ENCODE results near the gene NDE1.
A peak's percentile ranks its signal among the peaks of the same experiment; 100 is the strongest.
"Not testable (repeated sequence)": the region's sequence is repeated elsewhere in the genome, so short reads cannot be mapped to it uniquely, and the experiment has no call there.

Gene NDE1

GRCh38 chr16:15643946-15644250 lies 6.1 kb upstream of the NDE1 start:
- Histone ChIP-seq H3K27ac (peak overlapping the region; percentile 92), H3K4me3 (IDR thresholded peaks at IDR 0.05; ENCODE audit: insufficient read depth, low read depth, low read length) (no peak overlapping the region), H3K9ac (peak overlapping the region; percentile 85), H3K4me1 (ENCODE audit: low read depth, poor library complexity, severe bottlenecking) (peaks cover 26% of the 10 kb centered on the region), H4K20me1 (ENCODE audit: insufficient read depth) (no peaks in the 10 kb centered on the region), H3K79me2 (ENCODE audit: insufficient read depth, low read depth) (peaks cover 18% of the 10 kb centered on the region; the same call in 1 of the 2 replicates), H2AFZ (ENCODE audit: low read depth) (peak overlapping the region; percentile 70), H3K4me2 (peak overlapping the region; percentile 89), H3K27me3 (ENCODE audit: insufficient read depth, low read depth) (no peaks in the 10 kb centered on the region), H3K36me3 (ENCODE audit: insufficient read depth) (no peaks in the 10 kb centered on the region)
- TF ChIP-seq CTCF (conservative IDR thresholded peaks at IDR 0.05; ENCODE audit: low read depth, low read length), result no peak

GRCh38 chr16:15644267-15644961 lies 5.6 kb upstream of the NDE1 start:
- Histone ChIP-seq H3K4me1 (ENCODE audit: low read depth, poor library complexity, severe bottlenecking) (peaks cover 29% of the 10 kb centered on the region), H3K79me2 (ENCODE audit: insufficient read depth, low read depth) (peaks cover 18% of the 10 kb centered on the region; the same call in 1 of the 2 replicates), H3K9ac (peak overlapping the region; percentile 85; the same call in 1 of the 2 replicates), H3K36me3 (ENCODE audit: insufficient read depth) (no peaks in the 10 kb centered on the region), H4K20me1 (ENCODE audit: insufficient read depth) (no peaks in the 10 kb centered on the region), H2AFZ (ENCODE audit: low read depth) (peak overlapping the region; percentile 70), H3K27me3 (ENCODE audit: insufficient read depth, low read depth) (no peaks in the 10 kb centered on the region), H3K27ac (peak overlapping the region; percentile 92), H3K4me3 (IDR thresholded peaks at IDR 0.05; ENCODE audit: insufficient read depth, low read depth, low read length) (no peak overlapping the region), H3K4me2 (peak overlapping the region; percentile 89)
- TF ChIP-seq CTCF (conservative IDR thresholded peaks at IDR 0.05; ENCODE audit: low read depth, low read length), result no peak

GRCh38 chr16:15644962-15645465 lies 5.0 kb upstream of the NDE1 start:
- H3K36me3 ChIP-seq (ENCODE audit: insufficient read depth); H3K4me2 ChIP-seq; H3K9ac ChIP-seq; H3K27ac ChIP-seq; H2AFZ ChIP-seq (ENCODE audit: low read depth); H3K4me3 ChIP-seq (IDR thresholded peaks at IDR 0.05; ENCODE audit: insufficient read depth, low read depth, low read length); H4K20me1 ChIP-seq (ENCODE audit: insufficient read depth); H3K27me3 ChIP-seq (ENCODE audit: insufficient read depth, low read depth): not testable (repeated sequence)
- H3K79me2 ChIP-seq (ENCODE audit: insufficient read depth, low read depth), result peaks cover 18% of the 10 kb centered on the region; the same call in 1 of the 2 replicates
- H3K4me1 ChIP-seq (ENCODE audit: low read depth, poor library complexity, severe bottlenecking), result peaks cover 32% of the 10 kb centered on the region

GRCh38 chr16:15646557-15647293 lies 3.3 kb upstream of the NDE1 start:
- H3K4me2 ChIP-seq, result not testable (repeated sequence)

GRCh38 chr16:15647294-15648014 lies 2.6 kb upstream of the NDE1 start:
- no peak for TF ChIP-seq CTCF (conservative IDR thresholded peaks at IDR 0.05; ENCODE audit: low read depth, low read length)
- H3K79me2 ChIP-seq (ENCODE audit: insufficient read depth, low read depth), result peaks cover 23% of the 10 kb centered on the region
- no peak overlapping the region for H3K27ac ChIP-seq
- no peak overlapping the region for H3K4me3 ChIP-seq (IDR thresholded peaks at IDR 0.05; ENCODE audit: insufficient read depth, low read depth, low read length)
- no peaks in the 10 kb centered on the region for H3K27me3 ChIP-seq (ENCODE audit: insufficient read depth, low read depth)
- peaks cover 32% of the 10 kb centered on the region for H3K4me1 ChIP-seq (ENCODE audit: low read depth, poor library complexity, severe bottlenecking)
- no peak overlapping the region for H2AFZ ChIP-seq (ENCODE audit: low read depth)
- no peak overlapping the region for H3K9ac ChIP-seq
- no peak overlapping the region for H3K4me2 ChIP-seq
- no peaks in the 10 kb centered on the region for H4K20me1 ChIP-seq (ENCODE audit: insufficient read depth)
- no peaks in the 10 kb centered on the region for H3K36me3 ChIP-seq (ENCODE audit: insufficient read depth)

More at GRCh38 chr16:15646557-15647293, 3.3 kb upstream of the NDE1 start:
- not testable (repeated sequence) for H3K9ac ChIP-seq; H3K4me3 ChIP-seq (IDR thresholded peaks at IDR 0.05; ENCODE audit: insufficient read depth, low read depth, low read length); H3K27me3 ChIP-seq (ENCODE audit: insufficient read depth, low read depth); H3K27ac ChIP-seq; H4K20me1 ChIP-seq (ENCODE audit: insufficient read depth); H2AFZ ChIP-seq (ENCODE audit: low read depth); H3K36me3 ChIP-seq (ENCODE audit: insufficient read depth)
- Histone ChIP-seq H3K4me1 (ENCODE audit: low read depth, poor library complexity, severe bottlenecking) (peaks cover 27% of the 10 kb centered on the region), H3K79me2 (ENCODE audit: insufficient read depth, low read depth) (peaks cover 22% of the 10 kb centered on the region)
